Trophoblast cell (in vitro differentiated cells and primary cell): ENCODE data around the gene RNF182.
A peak's percentile ranks its signal among the peaks of the same experiment; 100 is the strongest.

ENCODE experiments used
- DNase-seq, 2 donors: peaks; one replicate each; pipeline ENCODE4 v3.0.0-alpha.2; 2016
- H2AFZ ChIP-seq: 2 replicates; pipeline ENCODE4 v1.6.1; 2013; ENCODE audit warnings: low read length, moderate library complexity, mild to moderate bottlenecking; ENCODE audit not compliant: insufficient read depth, poor library complexity
- H2AK5ac ChIP-seq: 2 replicates; pipeline ENCODE4 v1.6.1; 2013; ENCODE audit warnings: mild to moderate bottlenecking, low read length
- H2BK120ac ChIP-seq: 2 replicates; pipeline ENCODE4 v1.6.1; 2013; ENCODE audit warnings: low read length, mild to moderate bottlenecking, moderate library complexity; ENCODE audit not compliant: insufficient read depth, poor library complexity
- H2BK12ac ChIP-seq: 2 replicates; pipeline ENCODE4 v1.6.1; 2013; ENCODE audit warnings: mild to moderate bottlenecking, low read length, moderate library complexity
- H2BK5ac ChIP-seq: 2 replicates; pipeline ENCODE4 v1.6.1; 2013; ENCODE audit warnings: low read length, low read depth, moderate library complexity, mild to moderate bottlenecking; ENCODE audit not compliant: poor library complexity
- H3K14ac ChIP-seq: 2 replicates; pipeline ENCODE4 v1.6.1; 2013; ENCODE audit warnings: mild to moderate bottlenecking, low read length
- H3K18ac ChIP-seq: 2 replicates; pipeline ENCODE4 v1.6.1; 2013; ENCODE audit warnings: mild to moderate bottlenecking, low read length
- H3K23ac ChIP-seq: 2 replicates; pipeline ENCODE4 v1.6.1; 2013; ENCODE audit warnings: low read length
- H3K27ac ChIP-seq: 2 replicates; pipeline ENCODE4 v1.5.1; 2013; ENCODE audit warnings: low read depth, mild to moderate bottlenecking, inconsistent platforms, low read length, moderate library complexity
- H3K27me3 ChIP-seq: 2 replicates; pipeline ENCODE4 v1.6.1; 2013; ENCODE audit warnings: inconsistent platforms, mild to moderate bottlenecking, low read length, moderate library complexity; ENCODE audit not compliant: insufficient read depth
- H3K36me3 ChIP-seq, 2 experiments: 1 replicate in 1 of 2; 2 replicates in 1 of 2; pipeline ENCODE4 v1.6.1; 2013; ENCODE audit warnings: low read length in 2 of 2, mild to moderate bottlenecking in 2 of 2, moderate library complexity in 1 of 2; ENCODE audit not compliant: insufficient read depth in 2 of 2, control insufficient read depth in 1 of 2
- H3K4ac ChIP-seq: 2 replicates; pipeline ENCODE4 v1.6.1; 2013; ENCODE audit warnings: low read depth, mild to moderate bottlenecking, low read length, moderate library complexity
- H3K4me1 ChIP-seq, 2 experiments: 1 replicate in 1 of 2; 2 replicates in 1 of 2; pipeline ENCODE4 v1.6.1; 2013; ENCODE audit warnings: low read length in 2 of 2, mild to moderate bottlenecking in 2 of 2, moderate library complexity in 1 of 2; ENCODE audit not compliant: insufficient read depth in 2 of 2, control insufficient read depth in 1 of 2
- H3K4me2 ChIP-seq: 2 replicates; pipeline ENCODE4 v1.6.1; 2013; ENCODE audit warnings: inconsistent platforms, mild to moderate bottlenecking, low read length, moderate library complexity
- H3K4me3 ChIP-seq: 2 replicates; pipeline ENCODE4 v1.5.1; 2013; ENCODE audit warnings: mild to moderate bottlenecking, low read depth, low read length, inconsistent platforms
- H3K79me1 ChIP-seq: one replicate; pipeline ENCODE4 v1.6.1; 2013; ENCODE audit warnings: low read length
- H3K79me2 ChIP-seq: 2 replicates; pipeline ENCODE4 v1.6.1; 2013; ENCODE audit warnings: low read length, mild to moderate bottlenecking; ENCODE audit not compliant: control insufficient read depth, insufficient read depth, poor library complexity
- H3K9ac ChIP-seq: 2 replicates; pipeline ENCODE4 v1.6.1; 2013; ENCODE audit warnings: mild to moderate bottlenecking, low read length
- H3K9me3 ChIP-seq: 2 replicates; pipeline ENCODE4 v1.6.1; 2013; ENCODE audit warnings: low read depth, mild to moderate bottlenecking, control low read depth, inconsistent platforms, low read length; ENCODE audit not compliant: insufficient read depth
- H4K12ac ChIP-seq: 2 replicates; pipeline ENCODE4 v1.6.1; 2013; ENCODE audit warnings: low read depth, mild to moderate bottlenecking, low read length, moderate library complexity
- H4K8ac ChIP-seq: 2 replicates; pipeline ENCODE4 v1.6.1; 2013; ENCODE audit warnings: low read depth, mild to moderate bottlenecking, low read length, moderate library complexity
- H4K91ac ChIP-seq: one replicate; pipeline ENCODE4 v1.6.1; 2013; ENCODE audit warnings: low read depth, mild to moderate bottlenecking, low read length, moderate library complexity
- WGBS: extraction: QIAGEN DNeasy Blood & Tissue Kit; methylation state at CpG from one replicate; pipeline ENCODE4 v1.1.7; 2013; ENCODE audit warnings: missing lambda C conversion rate; ENCODE audit not compliant: insufficient read length, insufficient coverage; ENCODE audit errors: extremely low coverage; 5-methylcytosine and 5-hydroxymethylcytosine counted together

Gene RNF182

GRCh38 chr6:13988049-13988738 lies 63.4 kb downstream of the RNF182 start:
- no CpG with 5 or more reads among the region's 5 CpGs for WGBS
- no peak overlapping the region for H2BK120ac ChIP-seq
- no peaks in the 10 kb centered on the region for H3K9me3 ChIP-seq
- no peak overlapping the region for H2AFZ ChIP-seq
- no peak overlapping the region for H2BK12ac ChIP-seq
- DNase-seq, result no peak
- no peak overlapping the region for H3K4me3 ChIP-seq
- no peak overlapping the region for H3K18ac ChIP-seq
- no peaks in the 10 kb centered on the region for H3K36me3 ChIP-seq
- no peak overlapping the region for H3K23ac ChIP-seq
- no peak overlapping the region for H4K8ac ChIP-seq
- H3K14ac ChIP-seq, result no peak overlapping the region
- H4K91ac ChIP-seq, result no peak overlapping the region
- H3K27ac ChIP-seq, result no peak overlapping the region
- no peaks in the 10 kb centered on the region for H3K79me2 ChIP-seq
- H3K9ac ChIP-seq, result no peak overlapping the region
- no peaks in the 10 kb centered on the region for H3K4me1 ChIP-seq
- no peaks in the 10 kb centered on the region for H3K79me1 ChIP-seq
- H3K4me2 ChIP-seq, result no peak overlapping the region
- no peak overlapping the region for H2BK5ac ChIP-seq
- H2AK5ac ChIP-seq, result no peak overlapping the region
- no peaks in the 10 kb centered on the region for H3K27me3 ChIP-seq
- no peak overlapping the region for H4K12ac ChIP-seq
- no peak overlapping the region for H3K4ac ChIP-seq

GRCh38 chr6:13988908-13989307 lies 64.2 kb downstream of the RNF182 start:
- DNase-seq, result no peak

GRCh38 chr6:13989496-13990144 lies 64.9 kb downstream of the RNF182 start:
- Histone ChIP-seq H3K4me2 (no peak overlapping the region), H3K79me1 (no peaks in the 10 kb centered on the region), H3K36me3 (no peaks in the 10 kb centered on the region), H2BK12ac (no peak overlapping the region), H3K14ac (no peak overlapping the region), H4K91ac (no peak overlapping the region), H3K4me3 (no peak overlapping the region), H3K23ac (no peak overlapping the region), H3K27ac (no peak overlapping the region), H2BK5ac (no peak overlapping the region), H3K4me1 (no peaks in the 10 kb centered on the region), H3K9ac (no peak overlapping the region), H3K9me3 (no peaks in the 10 kb centered on the region), H2AFZ (no peak overlapping the region), H4K12ac (no peak overlapping the region), H2BK120ac (no peak overlapping the region), H3K18ac (no peak overlapping the region), H4K8ac (no peak overlapping the region), H3K27me3 (no peaks in the 10 kb centered on the region), H2AK5ac (no peak overlapping the region), H3K79me2 (no peaks in the 10 kb centered on the region), H3K4ac (no peak overlapping the region)
- no CpG with 5 or more reads among the region's 7 CpGs for WGBS
- DNase-seq, result no peak

More at GRCh38 chr6:13988908-13989307, 64.2 kb downstream of the RNF182 start:
- H3K4me2 ChIP-seq, result no peak overlapping the region
- H3K4ac ChIP-seq, result no peak overlapping the region
- H2BK120ac ChIP-seq, result no peak overlapping the region
- H3K27me3 ChIP-seq, result no peaks in the 10 kb centered on the region
- no peaks in the 10 kb centered on the region for H3K36me3 ChIP-seq
- no peak overlapping the region for H2BK5ac ChIP-seq
- H4K8ac ChIP-seq, result no peak overlapping the region
- no CpG with 5 or more reads among the region's 2 CpGs for whole genome bisulfite sequencing
- H3K27ac ChIP-seq, result no peak overlapping the region
- H3K4me3 ChIP-seq, result no peak overlapping the region
- no peaks in the 10 kb centered on the region for H3K79me1 ChIP-seq
- H4K91ac ChIP-seq, result no peak overlapping the region
- no peak overlapping the region for H3K18ac ChIP-seq
- no peak overlapping the region for H2BK12ac ChIP-seq
- H4K12ac ChIP-seq, result no peak overlapping the region
- no peaks in the 10 kb centered on the region for H3K9me3 ChIP-seq
- no peaks in the 10 kb centered on the region for H3K4me1 ChIP-seq
- H3K79me2 ChIP-seq, result no peaks in the 10 kb centered on the region
- H3K14ac ChIP-seq, result no peak overlapping the region
- no peak overlapping the region for H2AK5ac ChIP-seq
- H2AFZ ChIP-seq, result no peak overlapping the region
- H3K23ac ChIP-seq, result no peak overlapping the region
- H3K9ac ChIP-seq, result no peak overlapping the region

- Histone ChIP-seq H3K27me3 (no peaks in the 10 kb centered on the region), H2AFZ (no peak overlapping the region), H3K79me1 (no peaks in the 10 kb centered on the region), H3K4me2 (no peak overlapping the region), H4K12ac (no peak overlapping the region), H2AK5ac (no peak overlapping the region), H3K18ac (no peak overlapping the region), H3K4me1 (no peaks in the 10 kb centered on the region), H3K4me3 (no peak overlapping the region), H3K9ac (no peak overlapping the region), H3K14ac (no peak overlapping the region), H3K4ac (no peak overlapping the region), H4K8ac (no peak overlapping the region), H2BK5ac (no peak overlapping the region), H3K9me3 (no peaks in the 10 kb centered on the region), H2BK12ac (no peak overlapping the region), H3K27ac (no peak overlapping the region), H2BK120ac (no peak overlapping the region), H3K79me2 (no peaks in the 10 kb centered on the region), H3K23ac (no peak overlapping the region), H3K36me3 (no peaks in the 10 kb centered on the region), H4K91ac (no peak overlapping the region)
- no CpG with 5 or more reads among the region's 3 CpGs for WGBS
- peak; percentile 32 to 79 for DNase-seq
Observed at GRCh38 chr6:13990796-13991195, 66.0 kb downstream of the RNF182 start.
